Measurements from ENCODE around the gene TRIM62.
"Not testable (repeated sequence)": the region's sequence is repeated elsewhere in the genome, so short reads cannot be mapped to it uniquely, and the experiment has no call there.

TRIM62 gene

GRCh38 chr1:33126411-33127000, 55.3 kb downstream of the TRIM62 start:
- Histone ChIP-seq H3K4me1 (peaks cover 4% of the 10 kb centered on the region), H3K36me3 (ENCODE audit: control insufficient read depth, insufficient read depth, low read length) (no peaks in the 10 kb centered on the region), H2AFZ (peak overlapping the region; percentile 85), H3K27me3 (ENCODE audit: control insufficient read depth, insufficient read depth, low read length) (no peaks in the 10 kb centered on the region), H3K4me2 (ENCODE audit: low read length) (peak overlapping the region; percentile 90), H3K4me3 (ENCODE audit: low read depth, low read length) (peak overlapping the region; percentile 98), H3K79me2 (no peaks in the 10 kb centered on the region), H3K9me3 (ENCODE audit: control insufficient read depth, low read length) (no peaks in the 10 kb centered on the region), H3K9ac (peak overlapping the region; percentile 39), H3K27ac (peak overlapping the region; percentile 86)
- no peak for TF ChIP-seq CTCF (IDR thresholded peaks at IDR 0.05)

GRCh38 chr1:33124647-33125046, 57.2 kb downstream of the TRIM62 start:
- not testable (repeated sequence) for H3K9ac ChIP-seq; H2AFZ ChIP-seq; H3K36me3 ChIP-seq (ENCODE audit: control insufficient read depth, insufficient read depth, low read length); H3K9me3 ChIP-seq (ENCODE audit: control insufficient read depth, low read length); H3K27ac ChIP-seq; H3K4me2 ChIP-seq (ENCODE audit: low read length); H3K27me3 ChIP-seq (ENCODE audit: control insufficient read depth, insufficient read depth, low read length); H3K4me1 ChIP-seq; H3K4me3 ChIP-seq (ENCODE audit: low read depth, low read length); H3K79me2 ChIP-seq

- H3K4me3 ChIP-seq (ENCODE audit: low read depth, low read length), result no peak overlapping the region
- H3K9me3 ChIP-seq (ENCODE audit: control insufficient read depth, low read length), result no peaks in the 10 kb centered on the region
- H3K27ac ChIP-seq, result no peak overlapping the region
- peaks cover 4% of the 10 kb centered on the region for H3K4me1 ChIP-seq
- H2AFZ ChIP-seq, result no peak overlapping the region
- H3K4me2 ChIP-seq (ENCODE audit: low read length), result no peak overlapping the region
- H3K27me3 ChIP-seq (ENCODE audit: control insufficient read depth, insufficient read depth, low read length), result no peaks in the 10 kb centered on the region
- no peak overlapping the region for H3K9ac ChIP-seq
- no peak for TF ChIP-seq CTCF (IDR thresholded peaks at IDR 0.05)
- no peaks in the 10 kb centered on the region for H3K36me3 ChIP-seq (ENCODE audit: control insufficient read depth, insufficient read depth, low read length)
- no peaks in the 10 kb centered on the region for H3K79me2 ChIP-seq
Observed at GRCh38 chr1:33123266-33123665, 58.6 kb downstream of the TRIM62 start.

- H3K4me1 ChIP-seq, result peaks cover 4% of the 10 kb centered on the region
- H3K9ac ChIP-seq, result no peak overlapping the region
- H3K4me2 ChIP-seq (ENCODE audit: low read length), result no peak overlapping the region
- H2AFZ ChIP-seq, result no peak overlapping the region
- no peak for TF ChIP-seq CTCF (IDR thresholded peaks at IDR 0.05)
- H3K36me3 ChIP-seq (ENCODE audit: control insufficient read depth, insufficient read depth, low read length), result no peaks in the 10 kb centered on the region
- no peaks in the 10 kb centered on the region for H3K27me3 ChIP-seq (ENCODE audit: control insufficient read depth, insufficient read depth, low read length)
- H3K4me3 ChIP-seq (ENCODE audit: low read depth, low read length), result no peak overlapping the region
- no peak overlapping the region for H3K27ac ChIP-seq
- no peaks in the 10 kb centered on the region for H3K9me3 ChIP-seq (ENCODE audit: control insufficient read depth, low read length)
- no peaks in the 10 kb centered on the region for H3K79me2 ChIP-seq
Observed at GRCh38 chr1:33122483-33123178, 59.2 kb downstream of the TRIM62 start.

- Histone ChIP-seq H3K9me3 (ENCODE audit: control insufficient read depth, low read length) (no peaks in the 10 kb centered on the region), H3K4me1 (peaks cover 4% of the 10 kb centered on the region), H3K36me3 (ENCODE audit: control insufficient read depth, insufficient read depth, low read length) (no peaks in the 10 kb centered on the region)
Observed at GRCh38 chr1:33121728-33122127, 60.1 kb downstream of the TRIM62 start.

More at GRCh38 chr1:33121728-33122127, 60.1 kb downstream of the TRIM62 start:
- H2AFZ ChIP-seq, result no peak overlapping the region
- no peak overlapping the region for H3K27ac ChIP-seq
- no peak overlapping the region for H3K4me2 ChIP-seq (ENCODE audit: low read length)
- no peak for TF ChIP-seq CTCF (IDR thresholded peaks at IDR 0.05)
- H3K9ac ChIP-seq, result no peak overlapping the region
- no peaks in the 10 kb centered on the region for H3K79me2 ChIP-seq
- H3K4me3 ChIP-seq (ENCODE audit: low read depth, low read length), result no peak overlapping the region
- H3K27me3 ChIP-seq (ENCODE audit: control insufficient read depth, insufficient read depth, low read length), result no peaks in the 10 kb centered on the region
